NT2/D1 (cell line): Measurements from ENCODE around the gene CTCF.

Source experiments
- DNase-seq: peaks from one replicate; pipeline ENCODE4 v3.0.0-alpha.2; 2011; ENCODE audit warnings: low read depth, low spot score
- H3K27me3 ChIP-seq: 2 replicates; pipeline ENCODE4 v1.6.0; 2011; ENCODE audit warnings: mild to moderate bottlenecking; ENCODE audit not compliant: insufficient read length, insufficient read depth
- H3K36me3 ChIP-seq: 2 replicates; pipeline ENCODE4 v1.6.1; 2011; ENCODE audit warnings: mild to moderate bottlenecking, low read length, mixed read lengths; ENCODE audit not compliant: insufficient read depth, insufficient read length
- H3K4me1 ChIP-seq: 2 replicates; pipeline ENCODE4 v1.5.1; 2011; ENCODE audit not compliant: insufficient read depth, insufficient read length
- H3K4me3 ChIP-seq: 2 replicates; pipeline ENCODE4 v1.5.1; 2011; ENCODE audit warnings: low read depth; ENCODE audit not compliant: insufficient read length
- H3K9ac ChIP-seq: 2 replicates; pipeline ENCODE4 v1.6.0; 2011; ENCODE audit warnings: low read depth; ENCODE audit not compliant: insufficient read length
- H3K9me3 ChIP-seq: 2 replicates; pipeline ENCODE4 v1.5.1; 2011; ENCODE audit warnings: mild to moderate bottlenecking, low read length; ENCODE audit not compliant: insufficient read depth
- SUZ12 ChIP-seq: IDR thresholded peaks from 2 replicates; pipeline ENCODE4 v1.6.1; 2011; ENCODE audit not compliant: insufficient read length, insufficient read depth; ENCODE audit errors: extremely low read depth
- YY1 ChIP-seq: IDR thresholded peaks from 2 replicates; pipeline ENCODE4 v1.6.1; 2011; ENCODE audit not compliant: insufficient read length, insufficient read depth
- ZNF274 ChIP-seq: IDR thresholded peaks from 2 replicates; pipeline ENCODE4 v1.6.1; 2011; ENCODE audit warnings: mild to moderate bottlenecking, low read depth, low read length

Gene CTCF

GRCh38 chr16:67659675-67660563, 97.6 kb downstream of the CTCF start, which contains the start of gene ACD:
Gene ACD, minus strand, starts transcription at chr16:67660260. Its CDS starts 40 bp downstream, at chr16:67660220.
- H3K27me3 ChIP-seq: peaks cover 25% of the 10 kb centered on the region
- peak within 1 kb of the TSS; percentile 87 for H3K4me3 ChIP-seq
- peaks cover 12% of the 10 kb centered on the region for H3K4me1 ChIP-seq
- H3K9me3 ChIP-seq: no peaks in the 10 kb centered on the region
- DNase-seq: peak; percentile 76
- peaks cover 68% of the 10 kb centered on the region for H3K36me3 ChIP-seq
- TF ChIP-seq ZNF274 (no peak), YY1 (no peak), SUZ12 (no peak)
- peak within 1 kb of the TSS; percentile 97 for H3K9ac ChIP-seq

- TF ChIP-seq ZNF274 (no peak), YY1 (no peak), SUZ12 (no peak)
- H3K4me3 ChIP-seq: peak within 1 kb of the TSS; percentile 87
Measured at GRCh38 chr16:67660564-67661028, 98.3 kb downstream of the CTCF start, which contains the start of gene PARD6A. Gene PARD6A, plus strand, starts transcription at chr16:67660960. Its CDS starts 79 bp downstream, at chr16:67661039.

GRCh38 chr16:67661101-67661761, 98.9 kb downstream of the CTCF start:
- H3K36me3 ChIP-seq: peaks cover 60% of the 10 kb centered on the region
- DNase-seq: no peak
- H3K9me3 ChIP-seq: no peaks in the 10 kb centered on the region
- peak overlapping the region; percentile 32 for H3K9ac ChIP-seq
- H3K4me3 ChIP-seq: peak overlapping the region; percentile 87
- H3K4me1 ChIP-seq: peaks cover 12% of the 10 kb centered on the region
- H3K27me3 ChIP-seq: peaks cover 25% of the 10 kb centered on the region
- TF ChIP-seq ZNF274 (no peak), SUZ12 (no peak), YY1 (no peak)

More at GRCh38 chr16:67660564-67661028, 98.3 kb downstream of the CTCF start, which contains the start of gene PARD6A:
- H3K27me3 ChIP-seq: peaks cover 25% of the 10 kb centered on the region
- peak; percentile 92 for DNase-seq
- H3K4me1 ChIP-seq: peaks cover 12% of the 10 kb centered on the region
- peaks cover 66% of the 10 kb centered on the region for H3K36me3 ChIP-seq
- no peaks in the 10 kb centered on the region for H3K9me3 ChIP-seq
- H3K9ac ChIP-seq: peak within 1 kb of the TSS; percentile 97

GRCh38 chr16:67661886-67662652, 99.7 kb downstream of the CTCF start:
- H3K36me3 ChIP-seq: peaks cover 52% of the 10 kb centered on the region
- peak overlapping the region; percentile 32 for H3K9ac ChIP-seq
- no peak for TF ChIP-seq YY1
- no peak for TF ChIP-seq ZNF274
- TF ChIP-seq SUZ12: no peak
- peaks cover 25% of the 10 kb centered on the region for H3K27me3 ChIP-seq
- no peaks in the 10 kb centered on the region for H3K9me3 ChIP-seq
- no peak overlapping the region for H3K4me3 ChIP-seq
- DNase-seq: no peak
- H3K4me1 ChIP-seq: peaks cover 16% of the 10 kb centered on the region

GRCh38 chr16:67662653-67663010, 100.3 kb downstream of the CTCF start:
- Histone ChIP-seq H3K36me3 (peaks cover 47% of the 10 kb centered on the region), H3K4me3 (no peak overlapping the region), H3K9me3 (no peaks in the 10 kb centered on the region), H3K9ac (no peak overlapping the region), H3K4me1 (peaks cover 20% of the 10 kb centered on the region), H3K27me3 (peaks cover 25% of the 10 kb centered on the region)
- no peak for DNase-seq
- TF ChIP-seq ZNF274: no peak
- TF ChIP-seq YY1: no peak
- no peak for TF ChIP-seq SUZ12

- Histone ChIP-seq H3K4me1 (peaks cover 24% of the 10 kb centered on the region), H3K27me3 (peaks cover 25% of the 10 kb centered on the region), H3K9ac (no peak overlapping the region), H3K36me3 (peaks cover 40% of the 10 kb centered on the region), H3K4me3 (no peak overlapping the region), H3K9me3 (no peaks in the 10 kb centered on the region)
- no peak for DNase-seq
- TF ChIP-seq SUZ12 (no peak), YY1 (no peak), ZNF274 (no peak)
Measured at GRCh38 chr16:67663151-67663876, 101.0 kb downstream of the CTCF start.
